SJSA1 (cell line): ENCODE measurements around the gene SMYD2. TPM values are rescaled to one million over a fixed set of nuclear protein-coding genes. Genes with fewer than 3 reads are reported as not detected.

ENCODE experiments used
- DNase-seq, 2 experiments: peaks; one replicate each; pipeline ENCODE4 v3.0.0-alpha.2; 2015 to 2020; ENCODE audit warnings: low spot score in 2 of 2, low read depth in 1 of 2
- H3K27ac ChIP-seq: fragments of 250-450 bp; sonication (Bioruptor Pico); 2 replicates; pipeline ENCODE4 v1.5.1; 2020; ENCODE audit warnings: mild to moderate bottlenecking, moderate library complexity
- H3K27me3 ChIP-seq: fragments of 250-450 bp; sonication (Bioruptor Pico); replicated peaks from 2 replicates; pipeline ENCODE4 v1.5.1; 2020; ENCODE audit warnings: mild to moderate bottlenecking, moderate library complexity
- H3K36me3 ChIP-seq: fragments of 250-450 bp; sonication (Bioruptor Pico); 2 replicates; pipeline ENCODE4 v1.5.1; 2020; ENCODE audit warnings: mild to moderate bottlenecking
- H3K4me1 ChIP-seq: fragments of 250-450 bp; sonication (Bioruptor Pico); replicated peaks from 2 replicates; pipeline ENCODE4 v1.6.1; 2021; ENCODE audit warnings: mild to moderate bottlenecking
- H3K4me3 ChIP-seq: fragments of 250-450 bp; sonication (Bioruptor Pico); 2 replicates; pipeline ENCODE4 v1.5.1; 2020; ENCODE audit warnings: mild to moderate bottlenecking
- H3K9me3 ChIP-seq: fragments of 250-450 bp; sonication (Bioruptor Pico); replicated peaks from 2 replicates; pipeline ENCODE4 v1.5.1; 2020; ENCODE audit warnings: mild to moderate bottlenecking
- total RNA-seq: library from RNA; depleted of rRNA; stranded (reverse); fragments of >200 nt; shearing (Covaris generic); gene quantifications from 2 replicates; pipeline ENCODE4 v1.2.3, GENCODE V29; 2014

SMYD2 gene
- total RNA-seq, 1 experiment from 2014 or later = 69.5 TPM

- Histone ChIP-seq H3K27ac (no peak overlapping the region), H3K9me3 (no peaks in the 10 kb centered on the region), H3K4me1 (peaks cover 32% of the 10 kb centered on the region), H3K36me3 (peaks cover 87% of the 10 kb centered on the region), H3K27me3 (no peaks in the 10 kb centered on the region), H3K4me3 (no peak overlapping the region)
- no peak for DNase-seq
These were observed 99.4 kb downstream of the SMYD2 start for GRCh38 chr1:214380396-214380795.

- Histone ChIP-seq H3K4me1 (peaks cover 33% of the 10 kb centered on the region), H3K36me3 (peaks cover 84% of the 10 kb centered on the region), H3K27ac (no peak overlapping the region), H3K9me3 (no peaks in the 10 kb centered on the region), H3K4me3 (no peak overlapping the region), H3K27me3 (no peaks in the 10 kb centered on the region)
- DNase-seq = no peak
These were observed 100.2 kb downstream of the SMYD2 start for GRCh38 chr1:214380986-214381695.

DNA sequence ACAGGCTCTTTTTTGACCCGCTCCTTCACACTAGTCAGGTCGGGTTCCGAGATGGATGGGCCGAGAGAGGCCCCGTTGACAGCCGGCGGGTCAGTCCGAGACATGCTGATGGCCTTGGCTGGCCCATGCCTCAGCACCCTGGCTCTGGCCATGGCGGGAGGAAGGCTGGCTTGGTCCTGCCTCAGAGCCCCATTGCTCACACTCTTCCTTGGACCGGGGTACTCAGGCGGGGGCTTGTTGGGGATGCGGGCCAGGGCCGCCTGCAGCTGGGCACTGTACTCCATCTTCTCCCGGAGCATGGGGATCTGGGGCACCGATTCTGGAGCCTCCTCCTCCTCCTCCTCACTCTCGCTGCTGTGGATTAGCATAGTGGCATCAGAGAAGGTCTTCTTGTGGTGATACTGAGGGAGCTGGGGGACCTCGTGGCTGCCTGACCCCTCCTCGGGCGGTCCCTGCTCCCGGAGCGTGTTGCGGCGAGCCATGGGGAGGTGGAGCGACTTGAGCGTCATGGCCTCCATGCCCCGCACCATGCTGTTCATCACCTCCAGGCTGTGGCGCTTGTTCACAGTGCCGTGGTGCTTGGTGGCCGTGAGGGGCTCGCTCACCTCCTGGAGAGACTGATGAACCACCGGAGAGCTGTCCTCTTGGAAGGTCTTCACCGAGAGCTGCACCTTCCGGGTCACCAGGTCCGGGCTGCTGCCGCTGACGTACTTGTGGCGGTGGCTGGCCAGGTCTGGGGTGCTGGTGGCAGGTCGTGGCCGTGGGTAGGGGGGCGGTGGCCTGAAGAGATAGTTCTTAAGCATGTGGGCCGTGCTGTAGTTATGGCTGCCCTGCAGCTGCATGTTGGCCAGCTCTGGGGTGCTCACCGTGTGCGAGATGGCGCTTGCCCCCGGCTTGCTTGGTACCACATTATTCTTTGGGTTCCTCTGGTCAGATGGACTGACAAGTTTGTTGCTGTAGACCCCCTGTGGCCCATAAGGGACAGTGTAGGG lies 102.7 kb downstream of the SMYD2 start:
- peaks cover 81% of the 10 kb centered on the region for H3K36me3 ChIP-seq
- H3K4me3 ChIP-seq = no peak overlapping the region
- peaks cover 25% of the 10 kb centered on the region for H3K4me1 ChIP-seq

DNA sequence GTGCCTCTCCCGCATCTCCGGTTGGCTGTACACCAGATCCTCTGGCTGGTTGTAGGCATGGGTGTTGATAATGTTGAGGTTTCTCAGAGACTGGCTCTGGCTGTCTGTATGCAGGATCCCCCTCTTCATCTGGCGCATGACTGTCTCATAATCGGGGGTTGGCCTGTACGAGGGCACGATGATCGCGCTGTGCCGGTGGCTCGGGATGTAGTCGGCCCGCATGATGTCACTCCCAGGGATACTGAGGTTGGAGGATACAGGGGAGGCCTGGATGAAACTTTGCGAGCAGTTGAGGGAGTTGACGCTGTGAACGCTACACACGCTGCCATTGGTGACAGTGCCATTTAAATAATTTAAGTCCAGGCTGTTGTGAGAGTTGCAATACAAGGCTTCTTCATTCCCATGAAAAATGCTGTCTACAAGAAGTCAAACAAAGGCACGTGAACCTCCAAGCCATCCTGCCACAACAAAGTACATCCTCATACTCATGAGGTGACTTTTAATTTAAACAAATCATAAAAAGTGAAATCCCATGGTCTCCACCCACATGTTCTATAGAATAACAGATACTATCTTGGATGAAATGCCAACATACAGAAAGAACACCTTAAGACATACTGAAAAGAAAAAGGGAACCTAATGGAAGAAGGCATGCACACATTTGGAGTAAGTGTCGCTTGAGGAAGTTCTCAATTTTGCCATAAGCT lies 103.6 kb downstream of the SMYD2 start:
- no peak for DNase-seq
- Histone ChIP-seq H3K27ac (no peak overlapping the region), H3K4me1 (peaks cover 23% of the 10 kb centered on the region), H3K36me3 (peaks cover 79% of the 10 kb centered on the region), H3K27me3 (no peaks in the 10 kb centered on the region), H3K9me3 (no peaks in the 10 kb centered on the region), H3K4me3 (no peak overlapping the region)

More for the DNA sequence above, 102.7 kb downstream of the SMYD2 start:
- H3K27ac ChIP-seq = no peak overlapping the region
- H3K27me3 ChIP-seq = no peaks in the 10 kb centered on the region
- no peak for DNase-seq
- H3K9me3 ChIP-seq = no peaks in the 10 kb centered on the region

- no peak for DNase-seq
- H3K36me3 ChIP-seq = peaks cover 78% of the 10 kb centered on the region
- H3K27me3 ChIP-seq = no peaks in the 10 kb centered on the region
- H3K4me1 ChIP-seq = peaks cover 29% of the 10 kb centered on the region
- no peaks in the 10 kb centered on the region for H3K9me3 ChIP-seq
- H3K4me3 ChIP-seq = no peak overlapping the region
- H3K27ac ChIP-seq = 0 out of 2 replicates have a peak overlapping the region, but pooled peaks have one; percentile 20
These were observed 104.5 kb downstream of the SMYD2 start for GRCh38 chr1:214385428-214385827.

DNA sequence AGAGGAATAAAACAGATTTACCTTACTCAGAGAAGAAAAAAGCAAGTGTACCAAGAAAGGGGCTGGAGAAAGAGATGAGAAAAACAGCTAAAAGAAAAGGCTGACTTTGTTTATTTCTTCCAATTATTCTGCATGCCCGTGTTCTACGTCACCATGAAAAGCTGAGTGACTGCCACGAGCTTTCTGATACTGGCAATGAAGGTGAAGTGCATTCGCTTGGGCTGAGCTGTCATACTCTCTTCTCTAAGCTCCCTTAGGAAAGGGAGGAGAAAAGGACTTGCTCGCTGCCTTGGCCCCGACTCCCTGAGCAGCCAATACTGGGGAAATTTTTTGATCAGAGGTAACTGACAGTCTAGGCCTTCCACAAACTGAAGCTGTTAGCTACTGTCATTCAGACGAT lies 105.4 kb downstream of the SMYD2 start:
- Histone ChIP-seq H3K27ac (peak overlapping the region; percentile 52), H3K36me3 (peaks cover 72% of the 10 kb centered on the region), H3K9me3 (no peaks in the 10 kb centered on the region), H3K4me1 (peaks cover 32% of the 10 kb centered on the region), H3K4me3 (no peak overlapping the region), H3K27me3 (no peaks in the 10 kb centered on the region)
- no peak for DNase-seq
